GM21723 (cell line): ENCODE data around the gene TMEM214.
"Not testable (repeated sequence)": the region's sequence is repeated elsewhere in the genome, so short reads cannot be mapped to it uniquely, and the experiment has no call there.

Experiments
- ATAC-seq: cut with Tn5 transposase; IDR thresholded peaks from one replicate; pipeline ENCODE4 v1.9.1; 2021; ENCODE audit warnings: mild to moderate bottlenecking, moderate library complexity; ENCODE audit not compliant: unreplicated experiment

The TMEM214 gene

DNA sequence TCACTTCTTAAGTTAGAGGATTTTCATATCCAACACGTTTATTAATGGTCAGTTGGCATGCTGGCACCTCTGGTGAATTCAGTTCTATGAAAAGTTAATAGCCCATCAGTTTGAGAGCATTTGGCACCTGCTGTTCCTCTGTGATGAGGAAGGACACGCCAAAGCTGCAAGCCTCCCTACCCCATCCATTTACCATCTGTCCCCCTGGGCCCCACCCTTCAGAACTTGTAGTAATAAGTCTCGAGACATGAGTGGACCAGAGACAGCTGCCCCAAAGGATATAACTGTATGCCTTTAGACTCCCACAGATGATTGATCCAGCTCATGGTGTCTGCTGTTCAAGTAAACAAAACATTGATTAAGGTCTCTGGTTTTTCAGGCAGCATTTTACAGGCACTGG, 32.4 kb downstream of the TMEM214 start:
- ATAC-seq = no peak

GRCh38 chr2:27067385-27067784, 34.6 kb downstream of the TMEM214 start:
- no peak for ATAC-seq

GRCh38 chr2:27069436-27069835, 36.7 kb downstream of the TMEM214 start:
- no peak for ATAC-seq

DNA sequence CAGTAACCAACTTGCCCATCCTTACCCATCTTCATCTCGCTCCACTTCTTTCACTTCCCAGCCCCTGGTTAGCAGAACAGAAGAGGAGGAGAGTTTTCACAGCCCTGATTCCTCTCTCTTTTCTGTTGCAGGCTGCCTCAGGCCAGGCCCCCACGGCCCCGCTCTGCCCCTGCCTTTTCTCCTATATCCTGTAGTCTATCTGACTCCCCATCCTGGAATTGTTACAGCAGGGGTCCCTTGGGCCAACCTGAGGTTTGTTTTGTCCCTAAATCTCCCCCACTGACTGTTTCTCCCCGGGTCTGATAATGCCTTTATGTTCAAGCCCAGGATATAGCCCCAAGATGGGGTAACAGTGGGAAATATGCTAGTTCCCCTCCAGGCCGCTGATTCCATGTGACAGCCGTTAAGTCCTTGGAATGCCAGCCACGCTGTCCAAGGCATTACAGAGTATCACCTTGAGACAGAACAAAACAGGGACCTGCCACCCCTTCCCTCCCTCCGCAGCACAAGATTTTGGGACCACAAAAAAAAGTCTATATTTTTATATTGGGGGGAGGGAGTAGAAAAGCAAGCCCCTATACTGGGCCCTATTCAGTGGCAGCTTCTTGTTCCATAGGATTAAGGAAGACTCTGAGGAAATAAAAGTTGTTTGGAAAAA, 37.3 kb downstream of the TMEM214 start:
- ATAC-seq = no peak

DNA sequence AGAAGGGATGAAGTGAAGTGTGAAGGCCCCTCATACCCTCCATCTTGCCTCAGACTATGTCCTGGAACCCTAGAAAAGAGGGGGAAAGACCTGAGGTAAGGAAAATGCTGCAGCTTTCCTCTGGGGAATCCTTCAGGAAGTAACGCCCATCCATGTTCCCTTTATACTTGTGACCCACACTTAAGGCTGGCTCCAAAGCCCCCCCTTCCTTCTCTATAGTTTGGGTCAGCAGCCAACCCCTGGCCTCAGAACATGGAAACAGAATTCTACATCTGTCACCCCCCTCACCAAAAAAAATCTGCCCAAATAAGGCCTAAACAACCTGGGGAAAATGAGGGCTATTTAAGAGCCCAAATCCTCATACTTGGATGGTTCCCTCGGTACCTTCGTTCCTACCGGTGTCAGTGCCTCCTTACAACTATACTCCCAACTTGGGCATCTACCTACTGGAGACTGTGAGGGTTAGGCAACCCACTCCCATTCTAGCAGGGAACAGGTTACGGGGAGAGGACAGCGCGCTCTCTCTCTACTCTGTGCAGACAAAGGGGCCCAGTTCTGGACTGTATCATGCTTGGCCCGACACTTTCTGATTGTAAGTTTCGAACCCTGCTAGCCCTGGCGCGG, 38.0 kb downstream of the TMEM214 start:
- no peak for ATAC-seq

DNA sequence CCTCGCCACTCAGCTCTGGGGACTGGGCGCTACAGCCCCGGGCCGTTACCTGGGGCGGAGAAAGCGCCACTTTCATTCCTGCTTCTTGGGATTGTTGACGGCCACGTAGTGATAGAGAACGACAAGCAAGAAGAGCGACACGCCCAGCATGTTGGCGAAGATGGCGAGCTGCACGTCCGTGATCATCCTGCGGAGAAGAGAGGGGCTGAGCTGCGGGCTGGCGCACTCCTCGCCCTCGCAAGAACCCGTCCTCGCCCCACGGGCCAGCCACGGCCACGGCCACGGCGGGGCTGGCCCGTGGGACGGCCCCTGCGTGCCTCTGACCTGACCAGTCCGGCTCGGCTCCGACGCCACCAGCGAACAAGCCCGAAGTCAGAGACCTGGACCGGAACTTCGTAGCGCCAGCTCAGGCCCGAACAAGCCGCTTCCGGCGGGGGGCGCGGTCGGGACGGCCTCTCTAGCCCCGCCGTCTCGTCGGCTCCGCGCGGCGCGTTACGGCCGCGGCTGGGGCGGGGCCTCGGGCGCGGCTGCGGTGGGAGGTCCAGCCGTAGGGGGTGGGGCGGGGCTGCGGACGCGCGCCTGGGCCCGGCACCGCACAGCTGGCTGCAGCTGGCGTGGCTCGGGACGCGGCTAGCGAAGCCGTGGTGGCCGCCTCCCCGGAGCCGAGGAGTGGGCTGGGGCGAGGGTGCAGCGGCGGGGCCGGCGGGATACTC, 38.7 kb downstream of the TMEM214 start, which contains the start of gene OST4:
TSS of gene OST4 (minus strand) at position 378 of the 713 bp plus-strand sequence.
- peak; percentile 89 for ATAC-seq

DNA sequence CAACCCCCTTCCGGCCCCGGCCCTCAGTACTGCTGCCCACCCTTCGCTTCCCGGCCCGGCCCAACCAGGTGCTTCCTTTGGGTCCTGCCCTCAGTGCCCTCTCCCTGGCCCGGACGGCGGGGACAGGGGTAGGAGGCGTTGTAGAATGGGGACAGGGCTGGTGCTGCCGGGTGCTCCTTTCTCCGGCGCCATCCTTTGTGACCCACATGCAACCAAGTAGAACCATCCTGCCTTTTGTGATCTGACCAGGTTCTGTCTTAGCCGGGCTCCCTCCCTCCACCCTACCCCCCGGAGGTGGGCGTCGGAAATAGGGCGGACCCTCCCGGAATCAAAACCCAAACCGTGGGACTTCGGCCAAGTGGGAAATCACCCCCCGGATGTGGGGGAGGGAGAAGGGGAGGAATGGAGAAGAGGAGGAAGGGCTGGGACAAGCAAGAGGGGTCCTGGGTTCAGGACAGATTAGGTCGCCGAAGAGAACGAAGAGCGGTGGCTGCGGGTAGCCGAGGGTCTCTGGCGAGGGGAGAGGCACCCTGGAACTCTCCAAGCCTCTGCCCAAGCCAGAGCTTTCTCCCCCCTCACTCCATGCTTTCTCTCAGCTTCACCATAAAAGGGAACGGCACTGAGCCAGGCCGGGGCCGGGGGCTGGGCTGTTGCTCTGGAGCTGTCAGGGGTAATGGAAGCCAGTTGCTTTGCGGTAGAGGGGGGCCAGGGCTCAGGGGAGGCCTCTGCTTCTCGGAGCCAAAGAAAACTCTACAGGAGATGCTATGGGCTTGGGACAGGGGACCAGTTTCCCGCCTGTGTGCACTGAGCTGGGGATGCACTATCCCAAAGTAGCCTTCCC, 39.4 kb downstream of the TMEM214 start:
- no peak for ATAC-seq

DNA sequence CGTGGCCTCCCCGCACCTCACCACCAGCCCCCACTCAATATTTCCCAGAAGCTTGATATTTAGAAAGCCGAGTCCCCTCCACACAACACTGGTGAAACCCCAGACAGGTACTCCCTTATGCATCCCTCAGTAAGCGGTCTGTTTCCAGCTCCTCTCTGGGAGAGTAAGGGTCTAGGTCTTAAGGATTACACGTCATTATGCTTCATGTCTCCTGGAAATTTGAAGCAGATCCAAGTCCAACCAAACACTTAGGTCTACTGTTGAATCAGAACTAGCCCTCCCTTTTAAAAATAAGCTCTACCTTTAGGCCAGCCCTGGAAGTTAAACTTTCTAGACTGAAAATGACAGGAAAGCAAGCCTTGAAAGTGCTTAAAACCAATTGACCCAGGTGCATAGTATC, 40.2 kb downstream of the TMEM214 start:
- no peak for ATAC-seq

DNA sequence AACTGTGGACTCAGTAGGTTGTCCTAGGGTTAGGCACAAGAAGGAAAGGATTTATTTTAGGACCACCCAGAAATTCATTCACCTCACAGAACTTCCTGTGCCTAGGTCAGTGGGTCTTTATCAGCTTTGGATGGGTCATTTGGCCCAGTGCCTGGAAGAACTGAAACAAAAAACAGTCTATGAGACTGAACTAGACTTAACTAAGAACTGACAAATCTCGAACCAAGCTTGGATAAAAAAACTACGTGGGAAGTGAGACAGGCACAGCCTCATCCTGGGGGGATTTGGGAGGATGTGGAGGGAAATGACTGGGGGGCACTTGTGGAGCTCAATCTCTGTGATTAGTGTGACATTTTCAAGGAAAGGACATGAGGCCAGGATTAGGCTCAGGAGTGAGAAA, 41.0 kb downstream of the TMEM214 start:
- ATAC-seq = no peak

DNA sequence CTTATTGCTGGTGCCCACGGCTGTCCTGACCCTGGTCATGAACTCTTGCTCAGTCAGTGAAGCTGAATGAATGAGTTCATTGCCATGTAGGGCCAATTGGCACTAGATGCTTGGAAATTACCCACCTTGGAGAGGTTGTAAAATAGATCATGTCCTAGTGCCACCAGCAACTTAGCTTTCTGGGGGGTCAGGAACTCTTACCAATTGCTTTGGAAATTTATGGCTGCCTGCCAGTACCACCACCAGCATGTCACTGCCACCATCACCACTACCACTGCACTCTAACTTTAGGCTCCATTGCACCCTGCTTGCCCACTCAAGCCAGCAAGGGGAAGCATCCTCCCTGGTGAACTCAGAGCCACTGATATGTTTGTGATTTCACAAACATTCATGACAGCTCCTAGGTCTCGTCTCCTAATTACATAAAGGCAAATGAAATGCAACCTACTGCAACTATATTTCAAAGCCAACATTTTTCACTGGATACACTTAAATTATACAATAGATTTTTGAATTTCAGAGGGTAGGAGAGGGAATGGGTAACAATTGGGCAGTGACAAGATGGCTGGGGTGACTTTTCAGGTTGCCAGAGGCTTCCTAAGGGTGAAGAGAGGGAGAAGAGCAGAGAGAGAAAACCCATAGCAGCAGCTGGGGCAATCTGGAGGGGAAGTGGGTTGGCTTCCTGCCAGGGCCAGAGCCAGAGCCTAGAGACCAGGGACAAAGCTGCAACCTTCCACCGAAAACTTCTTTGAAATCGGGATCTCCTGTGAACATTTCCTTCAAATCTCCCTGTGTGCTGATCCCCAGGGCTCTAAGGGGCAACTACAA, 42.2 kb downstream of the TMEM214 start:
- ATAC-seq = no peak

DNA sequence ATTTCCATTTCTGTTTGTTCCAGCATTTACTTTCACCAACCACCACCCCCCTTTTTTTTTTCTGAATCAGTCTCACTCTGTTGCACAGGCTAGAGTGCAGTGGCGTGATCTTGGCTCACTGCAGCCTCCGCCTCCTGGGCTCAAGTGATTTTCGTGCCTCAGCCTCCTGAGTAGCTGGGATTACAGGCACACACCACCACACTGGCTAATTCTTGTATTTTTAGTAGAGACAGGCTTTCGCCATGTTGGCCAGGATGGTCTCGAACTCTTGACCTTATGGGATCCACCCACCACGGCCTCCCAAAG, 42.8 kb downstream of the TMEM214 start:
- ATAC-seq = not testable (repeated sequence)

DNA sequence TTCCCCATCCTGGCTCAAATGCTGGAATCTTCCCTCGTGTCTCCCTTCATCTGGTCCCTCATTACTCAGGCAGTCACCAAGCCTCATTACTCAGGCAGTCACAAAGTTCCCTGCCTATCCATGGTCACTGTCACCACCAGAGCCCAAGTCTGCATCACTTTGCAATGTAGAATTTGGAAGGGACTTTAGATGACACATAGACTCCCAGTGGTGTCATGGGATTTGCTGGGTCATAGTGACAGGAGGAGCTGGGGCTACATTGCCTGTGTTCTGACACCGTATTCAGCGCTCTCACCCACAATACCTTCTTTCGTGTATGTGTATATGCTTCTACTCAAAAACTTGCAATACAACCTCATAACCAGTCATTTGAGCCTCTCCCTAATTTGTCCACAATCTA, 43.6 kb downstream of the TMEM214 start:
- no peak for ATAC-seq

DNA sequence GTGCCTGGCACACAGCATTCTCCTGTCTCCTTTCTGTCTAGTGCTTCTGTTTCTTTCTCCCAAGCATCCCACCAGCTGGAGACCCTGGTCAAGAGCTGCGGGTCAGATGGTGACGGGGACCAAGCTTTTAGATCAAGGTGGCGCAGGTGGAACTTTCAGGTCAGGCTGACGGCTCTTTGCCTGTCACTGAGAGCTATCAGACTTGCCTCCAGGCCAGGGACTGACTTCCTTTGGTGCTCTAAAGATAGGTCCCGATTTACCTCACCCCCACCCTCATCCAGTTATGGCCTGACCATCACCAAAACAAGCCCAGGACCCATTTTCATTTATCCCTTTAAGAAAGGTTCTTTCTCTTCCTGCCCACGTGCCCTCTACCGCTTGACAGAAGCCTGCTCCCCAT, 44.5 kb downstream of the TMEM214 start:
- no peak for ATAC-seq

DNA sequence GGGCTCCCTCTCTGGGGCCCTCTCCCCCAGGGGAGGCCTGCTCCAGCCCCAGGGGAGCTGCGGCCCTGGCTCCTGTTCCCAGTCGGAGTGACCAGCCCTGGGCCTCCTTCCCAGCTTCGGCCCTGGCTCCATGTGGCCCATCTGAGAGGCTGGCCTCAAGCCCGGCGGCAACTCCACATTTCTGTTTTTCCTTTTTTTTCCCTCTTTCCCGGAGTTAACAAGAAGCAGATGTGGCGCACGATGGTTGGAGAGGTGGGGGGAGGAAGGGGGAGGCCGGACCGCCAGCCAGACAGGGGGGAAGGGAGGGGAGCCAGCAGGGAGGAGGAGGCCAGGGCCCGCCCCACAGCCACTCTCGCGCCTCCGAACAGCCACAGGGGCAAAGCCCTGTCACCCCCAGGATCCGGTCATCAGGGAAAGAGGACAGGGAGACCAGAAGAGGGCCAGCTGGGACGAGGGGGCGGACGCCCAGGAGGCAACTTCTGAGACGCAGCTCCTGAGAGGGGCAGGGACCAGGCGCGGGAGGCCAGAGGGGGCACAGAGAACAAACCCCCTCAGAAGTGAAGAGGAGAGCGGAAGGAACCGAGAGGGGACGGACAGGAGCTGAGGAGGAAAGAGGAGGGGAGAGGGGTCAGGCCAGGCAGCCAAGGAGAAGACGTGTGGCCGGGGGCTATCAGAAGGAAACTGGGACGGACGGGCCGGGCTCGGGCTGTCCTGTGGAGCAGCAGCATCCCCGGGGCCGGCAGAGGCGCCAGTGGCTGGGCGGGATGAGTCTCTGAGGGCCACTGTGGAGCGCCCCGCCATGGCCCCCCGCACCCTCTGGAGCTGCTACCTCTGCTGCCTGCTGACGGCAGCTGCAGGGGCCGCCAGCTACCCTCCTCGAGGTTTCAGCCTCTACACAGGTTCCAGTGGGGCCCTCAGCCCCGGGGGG, 45.8 kb downstream of the TMEM214 start, which contains the start of gene EMILIN1:
TSS of gene EMILIN1 (plus strand) at position 349 of the 928 bp plus-strand sequence. CDS start at position 800, 451 bp downstream.
- ATAC-seq = no peak

- no peak for ATAC-seq
Observed at GRCh38 chr2:27079233-27080139, 46.7 kb downstream of the TMEM214 start.

- no peak for ATAC-seq
Observed at GRCh38 chr2:27080140-27080469, 47.3 kb downstream of the TMEM214 start.

- no peak for ATAC-seq
Observed at GRCh38 chr2:27080603-27080936, 47.8 kb downstream of the TMEM214 start.

DNA sequence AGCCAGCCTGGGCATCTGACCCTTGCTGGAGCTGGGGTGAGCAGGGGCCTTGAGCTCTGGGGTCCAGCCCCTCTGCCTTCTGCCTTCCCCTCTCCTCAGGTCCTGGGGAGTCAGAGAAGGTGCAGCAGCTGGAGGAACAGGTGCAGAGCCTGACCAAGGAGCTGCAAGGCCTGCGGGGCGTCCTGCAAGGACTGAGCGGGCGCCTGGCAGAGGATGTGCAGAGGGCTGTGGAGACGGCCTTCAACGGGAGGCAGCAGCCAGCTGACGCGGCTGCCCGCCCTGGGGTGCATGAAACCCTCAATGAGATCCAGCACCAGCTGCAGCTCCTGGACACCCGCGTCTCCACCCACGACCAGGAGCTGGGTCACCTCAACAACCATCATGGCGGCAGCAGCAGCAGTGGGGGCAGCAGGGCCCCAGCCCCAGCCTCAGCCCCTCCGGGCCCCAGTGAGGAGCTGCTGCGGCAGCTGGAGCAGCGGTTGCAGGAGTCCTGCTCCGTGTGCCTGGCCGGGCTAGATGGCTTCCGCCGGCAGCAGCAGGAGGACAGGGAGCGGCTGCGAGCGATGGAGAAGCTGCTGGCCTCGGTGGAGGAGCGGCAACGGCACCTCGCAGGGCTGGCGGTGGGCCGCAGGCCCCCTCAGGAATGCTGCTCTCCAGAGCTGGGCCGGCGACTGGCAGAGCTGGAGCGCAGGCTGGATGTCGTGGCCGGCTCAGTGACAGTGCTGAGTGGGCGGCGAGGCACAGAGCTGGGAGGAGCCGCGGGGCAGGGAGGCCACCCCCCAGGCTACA, 49.4 kb downstream of the TMEM214 start:
- no peak for ATAC-seq
